SH-SY5Y (cell line): Measurements from ENCODE around the gene NUP98.

Source experiments
- GATA2 ChIP-seq: IDR thresholded peaks from 2 replicates; pipeline ENCODE4 v1.6.1; 2011; ENCODE audit warnings: mild to moderate bottlenecking, low read depth, low read length
- GATA3 ChIP-seq: IDR thresholded peaks from 2 replicates; pipeline ENCODE4 v1.6.1; 2011; ENCODE audit warnings: low read depth, mild to moderate bottlenecking, low read length, moderate library complexity

GRCh38 chr11:3830088-3830487 lies 32.7 kb upstream of the NUP98 start:
- TF ChIP-seq GATA3 (no peak), GATA2 (no peak)
